OCI-LY1 (cell line): ENCODE results near the gene SLC6A19.

Experiments
- H2AFZ ChIP-seq: fragments of 200-600 bp; sonication (generic), shearing (Covaris generic); 2 replicates; pipeline ENCODE4 v1.6.0; 2014; ENCODE audit warnings: antibody characterized with exemption, mild to moderate bottlenecking, low read length
- H3F3A ChIP-seq: fragments of 200-600 bp; sonication (generic), shearing (Covaris generic); 2 replicates; pipeline ENCODE4 v1.6.0; 2014; ENCODE audit warnings: mild to moderate bottlenecking, antibody characterized with exemption, low read length, moderate library complexity; ENCODE audit not compliant: insufficient read depth
- H3K27ac ChIP-seq: fragments of 200-600 bp; sonication (generic); 2 replicates; pipeline ENCODE4 v1.5.1; 2014; ENCODE audit warnings: low read length, mixed run types, mild to moderate bottlenecking, low read depth; ENCODE audit not compliant: poor library complexity, severe bottlenecking
- H3K27me3 ChIP-seq: fragments of 200-600 bp; sonication (generic); 2 replicates; pipeline ENCODE4 v1.6.0; 2014; ENCODE audit warnings: antibody characterized with exemption, mild to moderate bottlenecking, low read length, moderate library complexity; ENCODE audit not compliant: insufficient read depth
- H3K36me3 ChIP-seq: fragments of 200-600 bp; sonication (generic); 2 replicates; pipeline ENCODE4 v1.6.1; 2014; ENCODE audit warnings: mild to moderate bottlenecking, antibody characterized with exemption, low read length, moderate library complexity, mixed read lengths; ENCODE audit not compliant: insufficient read depth
- H3K4me1 ChIP-seq: fragments of 200-600 bp; sonication (generic); 2 replicates; pipeline ENCODE4 v1.5.1; 2014; ENCODE audit warnings: mild to moderate bottlenecking, low read length, moderate library complexity; ENCODE audit not compliant: insufficient read depth, severe bottlenecking
- H3K4me2 ChIP-seq: fragments of 200-600 bp; sonication (generic), shearing (Covaris generic); 2 replicates; pipeline ENCODE4 v1.6.1; 2014; ENCODE audit warnings: low read length
- H3K4me3 ChIP-seq: fragments of 200-600 bp; sonication (generic); 2 replicates; pipeline ENCODE4 v1.5.1; 2014; ENCODE audit warnings: low read length, low read depth, mild to moderate bottlenecking, mixed read lengths; ENCODE audit not compliant: poor library complexity, severe bottlenecking
- H3K79me2 ChIP-seq: fragments of 200-600 bp; shearing (Covaris generic); 2 replicates; pipeline ENCODE4 v1.6.1; 2016; ENCODE audit warnings: mixed run types, low read length, mixed read lengths; ENCODE audit not compliant: insufficient read depth
- H3K9ac ChIP-seq: fragments of 200-600 bp; sonication (generic), shearing (Covaris generic); 2 replicates; pipeline ENCODE4 v1.6.1; 2014; ENCODE audit warnings: mild to moderate bottlenecking, low read length, mixed read lengths
- H3K9me2 ChIP-seq: fragments of 200-600 bp; sonication (generic), shearing (Covaris generic); 2 replicates; pipeline ENCODE4 v1.6.1; 2014; ENCODE audit warnings: low read depth, mild to moderate bottlenecking, low read length, mixed read lengths
- H3K9me3 ChIP-seq: fragments of 200-600 bp; shearing (Covaris generic); 2 replicates; pipeline ENCODE4 v1.6.1; 2014; ENCODE audit warnings: low read length, mixed read lengths
- H4K20me1 ChIP-seq: fragments of 200-600 bp; sonication (generic), shearing (Covaris generic); 2 replicates; pipeline ENCODE4 v1.6.0; 2016; ENCODE audit warnings: mild to moderate bottlenecking, low read length; ENCODE audit not compliant: insufficient read depth
- EZH2 ChIP-seq: fragments of 200-600 bp; sonication (generic), shearing (Covaris generic); IDR thresholded peaks from 2 replicates; pipeline ENCODE4 v1.8.0; 2017; ENCODE audit warnings: borderline replicate concordance, mixed run types, mild to moderate bottlenecking, antibody characterized with exemption, low read length, moderate library complexity, mixed read lengths
- TF ChIP-seq, protein P1 (sequence below): fragments of 200-600 bp; sonication (generic), shearing (Covaris generic); IDR thresholded peaks from 2 replicates; pipeline ENCODE4 v1.5.1; 2017; ENCODE audit warnings: mild to moderate bottlenecking, antibody characterized with exemption, low read length, moderate library complexity, mixed read lengths

The SLC6A19 gene

DNA sequence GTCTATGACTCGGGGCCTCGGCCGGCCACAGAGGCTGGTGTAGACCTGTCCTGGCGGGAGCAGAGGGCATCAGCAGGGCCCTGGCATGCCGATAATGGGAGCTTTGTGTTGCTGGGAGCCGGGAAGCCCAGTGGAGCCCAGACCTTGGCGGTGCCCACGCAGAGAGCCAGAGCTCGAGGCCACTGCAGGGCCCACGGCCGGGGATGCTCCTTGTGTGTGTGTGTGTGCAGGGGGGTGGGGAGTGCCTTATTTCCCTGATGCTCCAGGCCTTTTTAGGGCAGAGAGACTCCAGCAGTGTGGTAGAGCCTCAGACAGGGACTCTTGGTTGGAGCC lies 18.3 kb downstream of the SLC6A19 start:
- Histone ChIP-seq H3K9me3 (no peaks in the 10 kb centered on the region), H3K36me3 (no peaks in the 10 kb centered on the region)
- no peak for TF ChIP-seq EZH2
- TF ChIP-seq, protein P1, sequence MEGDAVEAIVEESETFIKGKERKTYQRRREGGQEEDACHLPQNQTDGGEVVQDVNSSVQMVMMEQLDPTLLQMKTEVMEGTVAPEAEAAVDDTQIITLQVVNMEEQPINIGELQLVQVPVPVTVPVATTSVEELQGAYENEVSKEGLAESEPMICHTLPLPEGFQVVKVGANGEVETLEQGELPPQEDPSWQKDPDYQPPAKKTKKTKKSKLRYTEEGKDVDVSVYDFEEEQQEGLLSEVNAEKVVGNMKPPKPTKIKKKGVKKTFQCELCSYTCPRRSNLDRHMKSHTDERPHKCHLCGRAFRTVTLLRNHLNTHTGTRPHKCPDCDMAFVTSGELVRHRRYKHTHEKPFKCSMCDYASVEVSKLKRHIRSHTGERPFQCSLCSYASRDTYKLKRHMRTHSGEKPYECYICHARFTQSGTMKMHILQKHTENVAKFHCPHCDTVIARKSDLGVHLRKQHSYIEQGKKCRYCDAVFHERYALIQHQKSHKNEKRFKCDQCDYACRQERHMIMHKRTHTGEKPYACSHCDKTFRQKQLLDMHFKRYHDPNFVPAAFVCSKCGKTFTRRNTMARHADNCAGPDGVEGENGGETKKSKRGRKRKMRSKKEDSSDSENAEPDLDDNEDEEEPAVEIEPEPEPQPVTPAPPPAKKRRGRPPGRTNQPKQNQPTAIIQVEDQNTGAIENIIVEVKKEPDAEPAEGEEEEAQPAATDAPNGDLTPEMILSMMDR: no peak

DNA sequence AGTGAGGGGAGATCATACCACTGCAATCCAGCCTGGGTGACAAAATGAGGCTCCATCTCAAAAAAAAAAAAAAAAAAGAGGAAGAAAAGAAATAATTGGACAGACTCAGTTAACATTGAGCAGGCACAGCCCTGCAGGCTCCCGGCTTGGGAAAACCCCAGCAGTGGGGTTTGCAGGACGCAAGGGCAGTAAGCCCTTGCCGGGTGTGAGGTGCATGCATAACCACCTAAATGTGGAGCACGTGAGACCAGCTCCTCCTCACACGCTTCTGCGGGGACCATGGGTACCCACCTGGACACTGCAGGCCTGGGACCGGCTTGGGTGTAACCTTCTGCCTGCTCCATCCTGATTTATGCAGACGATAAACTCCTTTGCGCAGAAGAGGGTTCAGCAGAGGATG lies 19.0 kb downstream of the SLC6A19 start:
- no peaks in the 10 kb centered on the region for H3K4me1 ChIP-seq
- TF ChIP-seq, protein P1: no peak
- no peak for TF ChIP-seq EZH2
- H3K79me2 ChIP-seq: no peaks in the 10 kb centered on the region
- H3K9ac ChIP-seq: no peak overlapping the region
- H3K27me3 ChIP-seq: no peaks in the 10 kb centered on the region; the same call in 1 of the 2 replicates
- H3K9me2 ChIP-seq: no peaks in the 10 kb centered on the region
- H3K4me3 ChIP-seq: no peak overlapping the region
- no peaks in the 10 kb centered on the region for H3F3A ChIP-seq
- no peak overlapping the region for H3K27ac ChIP-seq
- no peaks in the 10 kb centered on the region for H3K9me3 ChIP-seq
- H4K20me1 ChIP-seq: no peaks in the 10 kb centered on the region
- H2AFZ ChIP-seq: no peak overlapping the region
- no peak overlapping the region for H3K4me2 ChIP-seq
- no peaks in the 10 kb centered on the region for H3K36me3 ChIP-seq

More for the DNA sequence above, 18.3 kb downstream of the SLC6A19 start:
- Histone ChIP-seq H3K4me3 (no peak overlapping the region), H4K20me1 (no peaks in the 10 kb centered on the region), H3K27me3 (no peaks in the 10 kb centered on the region; the same call in 1 of the 2 replicates), H3K4me1 (no peaks in the 10 kb centered on the region), H2AFZ (no peak overlapping the region), H3K79me2 (no peaks in the 10 kb centered on the region), H3K9me2 (no peaks in the 10 kb centered on the region), H3K9ac (no peak overlapping the region), H3K4me2 (no peak overlapping the region), H3F3A (no peaks in the 10 kb centered on the region), H3K27ac (no peak overlapping the region)

DNA sequence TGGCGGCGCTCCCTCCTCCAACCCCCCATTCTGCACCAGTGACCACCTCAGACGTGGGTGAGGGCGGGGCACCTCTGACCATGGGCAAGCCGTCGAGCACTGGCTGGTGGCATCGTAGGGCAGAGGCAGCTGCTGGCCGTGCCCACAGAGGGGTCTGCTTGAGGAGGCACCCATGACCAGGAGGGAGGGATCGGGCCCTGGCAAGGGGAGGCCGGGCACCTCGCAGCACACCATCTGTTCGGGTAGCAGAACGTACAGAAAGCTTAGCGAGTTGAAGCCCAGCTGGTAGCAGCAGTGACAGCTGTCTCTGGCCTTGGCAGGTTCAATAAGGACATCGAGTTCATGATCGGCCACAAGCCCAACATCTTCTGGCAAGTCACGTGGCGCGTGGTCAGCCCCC lies 19.4 kb downstream of the SLC6A19 start:
- Histone ChIP-seq H3K9me2 (no peaks in the 10 kb centered on the region), H3F3A (no peaks in the 10 kb centered on the region), H2AFZ (no peak overlapping the region), H3K4me1 (no peaks in the 10 kb centered on the region), H4K20me1 (no peaks in the 10 kb centered on the region), H3K79me2 (no peaks in the 10 kb centered on the region), H3K27ac (no peak overlapping the region), H3K4me2 (no peak overlapping the region), H3K27me3 (no peaks in the 10 kb centered on the region), H3K9me3 (no peaks in the 10 kb centered on the region), H3K36me3 (no peaks in the 10 kb centered on the region), H3K9ac (no peak overlapping the region), H3K4me3 (no peak overlapping the region)
- TF ChIP-seq, protein P1: no peak
- TF ChIP-seq EZH2: no peak
